HCT116 (cell line): ENCODE results near the gene TBC1D8. TPM values are rescaled to one million over a fixed set of nuclear protein-coding genes. Genes with fewer than 3 reads are reported as not detected.
"Not testable (repeated sequence)": the region's sequence is repeated elsewhere in the genome, so short reads cannot be mapped to it uniquely, and the experiment has no call there.

Source experiments
- ATAC-seq: fragments of 200-7000 bp; cut with Tn5 transposase; 2 replicates; pipeline ENCODE4 v1.9.1; 2020; ENCODE audit warnings: mild to moderate bottlenecking, moderate library complexity
- BruUV-seq: library from RNA; stranded (reverse); fragments of 400-500 nt; replicated peaks from 2 replicates; lab custom pipeline; 2021; lab: Mats Ljungman, UMichigan
- CTCF ChIA-PET: fragments of 300-600 bp; sonication (Branson Sonifier 250); formaldehyde crosslinking; loops from one replicate; lab custom pipeline; 2021; ENCODE audit warnings: antibody characterized with exemption; lab: Charles Lee
- POLR2A ChIA-PET: fragments of 300-600, 350-600 bp; sonication (Branson Sonifier 250); formaldehyde crosslinking; loops from one replicate; lab custom pipeline; 2021; ENCODE audit warnings: antibody characterized with exemption; lab: Charles Lee
- RAD21 ChIA-PET, 2 experiments: fragments of 300-600 bp; sonication (Branson Sonifier 250); formaldehyde crosslinking; loops; one replicate each; lab custom pipeline; 2023; ENCODE audit warnings: low total read pairs in 2 of 2; ENCODE audit not compliant: uncharacterized antibody in 2 of 2, unreplicated experiment in 2 of 2, low non-redundant PET in 1 of 2; lab: Charles Lee
- DNase-seq: peaks from one replicate; pipeline ENCODE4 v3.0.0-alpha.2; 2010; ENCODE audit warnings: low read depth, low spot score
- H2AFZ ChIP-seq: fragments of 200-600 bp; shearing (Covaris generic), sonication (generic); 2 replicates; pipeline ENCODE4 v1.6.1; 2017; ENCODE audit warnings: low read depth, mixed run types, mixed read lengths, antibody characterized with exemption, low read length; ENCODE audit not compliant: poor library complexity, severe bottlenecking
- H3K27ac ChIP-seq: 2 replicates; pipeline ENCODE4 v1.5.1; 2012; ENCODE audit warnings: low read depth, low read length
- H3K27me3 ChIP-seq: fragments of 200-600 bp; sonication (generic); 2 replicates; pipeline ENCODE4 v1.6.1; 2016; ENCODE audit warnings: mixed run types, low read length, mixed read lengths; ENCODE audit not compliant: insufficient read depth
- H3K36me3 ChIP-seq, 2 experiments: fragments of 200-500 bp in 1 of 2; fragments of 200-600 bp in 1 of 2; sonication (Bioruptor generic) in 1 of 2; sonication (generic) in 1 of 2; 2 replicates each; pipeline versions ENCODE4 v1.5.1 to v1.6.1; 2014 to 2016; ENCODE audit warnings: low read length in 2 of 2, inconsistent platforms in 1 of 2, mixed read lengths in 1 of 2, mixed run types in 1 of 2; ENCODE audit not compliant: insufficient read depth in 2 of 2, control insufficient read depth in 1 of 2
- H3K4me1 ChIP-seq, 2 experiments: fragments of 200-600 bp in 1 of 2; sonication (generic) in 1 of 2; 2 replicates each; pipeline versions ENCODE4 v1.5.1 to v1.6.1; 2012 to 2017; ENCODE audit warnings: low read length in 2 of 2, inconsistent platforms in 1 of 2, mild to moderate bottlenecking in 1 of 2, mixed read lengths in 1 of 2, mixed run types in 1 of 2, moderate library complexity in 1 of 2; ENCODE audit not compliant: insufficient read depth in 2 of 2, control insufficient read depth in 1 of 2
- H3K4me2 ChIP-seq: fragments of 200-600 bp; sonication (generic); 2 replicates; pipeline ENCODE4 v1.6.1; 2017; ENCODE audit warnings: mixed run types, low read length, mixed read lengths
- H3K4me3 ChIP-seq, 2 experiments: fragments of 200-600 bp in 1 of 2; sonication (generic) in 1 of 2; replicated peaks in 1 of 2; 2 replicates each; pipeline ENCODE4 v1.5.1; 2011 to 2016; ENCODE audit warnings: low read length in 2 of 2, control low read depth in 1 of 2, low read depth in 1 of 2, mild to moderate bottlenecking in 1 of 2, mixed read lengths in 1 of 2, mixed run types in 1 of 2
- H3K79me2 ChIP-seq: fragments of 200-600 bp; sonication (generic); 2 replicates; pipeline ENCODE4 v1.6.1; 2017; ENCODE audit warnings: mild to moderate bottlenecking, mixed run types, low read length, moderate library complexity, mixed read lengths; ENCODE audit not compliant: insufficient read depth
- H3K9ac ChIP-seq: fragments of 200-600 bp; sonication (generic); 2 replicates; pipeline ENCODE4 v1.6.1; 2016; ENCODE audit warnings: low read length, mixed read lengths
- H3K9me2 ChIP-seq: fragments of 200-600 bp; sonication (generic), shearing (Covaris generic); 2 replicates; pipeline ENCODE4 v1.6.1; 2017; ENCODE audit warnings: mixed run types, mild to moderate bottlenecking, moderate library complexity; ENCODE audit not compliant: insufficient read depth
- H3K9me3 ChIP-seq, 2 experiments: fragments of 200-500 bp in 1 of 2; fragments of 200-600 bp in 1 of 2; sonication (Bioruptor generic) in 1 of 2; sonication (generic) in 1 of 2; 2 replicates each; pipeline ENCODE4 v1.6.1; 2014 to 2017; ENCODE audit warnings: low read length in 2 of 2, mixed read lengths in 2 of 2, inconsistent platforms in 1 of 2, low read depth in 1 of 2, mild to moderate bottlenecking in 1 of 2, mixed run types in 1 of 2, moderate library complexity in 1 of 2; ENCODE audit not compliant: control insufficient read depth in 1 of 2, insufficient read depth in 1 of 2
- H4K20me1 ChIP-seq: fragments of 200-600 bp; sonication (generic), shearing (Covaris generic); 2 replicates; pipeline ENCODE4 v1.6.1; 2017; ENCODE audit warnings: mixed run types, mild to moderate bottlenecking, moderate library complexity; ENCODE audit not compliant: insufficient read depth
- CBX3 ChIP-seq: IDR thresholded peaks from 2 replicates; pipeline ENCODE4 v1.6.1; 2012; ENCODE audit warnings: low read depth
- MAX ChIP-seq: IDR thresholded peaks from 2 replicates; pipeline ENCODE4 v1.6.1; 2012
- RAD21 ChIP-seq: IDR thresholded peaks from 2 replicates; pipeline ENCODE4 v1.6.1; 2012; ENCODE audit warnings: low read depth, mild to moderate bottlenecking
- SRF ChIP-seq: IDR thresholded peaks from 2 replicates; pipeline ENCODE4 v1.6.1; 2012; ENCODE audit warnings: low read depth
- ZFX ChIP-seq: fragments of 450-650 bp; IDR thresholded peaks from 2 replicates; pipeline ENCODE4 v1.6.1; 2017
- intact Hi-C: fragments of 100-400 bp; cut with micrococcal nuclease; formaldehyde crosslinking; loops from 2 replicates; pipeline ENCODE4 v1.10.0; 2022
- total RNA-seq: library from RNA; stranded (reverse); gene quantifications from one replicate; pipeline ENCODE4 v1.2.1, GENCODE V29; 2021; ENCODE audit not compliant: unreplicated experiment

The TBC1D8 gene
- total RNA-seq, 1 experiment from 2014 or later: 44.0 TPM

- H3K27ac ChIP-seq: no peak overlapping the region
- H3K9me3 ChIP-seq: peaks cover 0 to under 1% of the 10 kb centered on the region in 2 experiments; a peak in 1 of 4 replicates
- H3K36me3 ChIP-seq: 0 out of 4 replicates have a peak, but pooled peaks cover 0 to 3% of the 10 kb centered on the region in 2 experiments
- ChIA-PET RAD21 (no interaction called here), CTCF (no interaction called here), POLR2A (no interaction called here)
- intact Hi-C loops: no loop called here
- no peaks in the 10 kb centered on the region for H3K27me3 ChIP-seq
- no peaks in the 10 kb centered on the region for H3K9me2 ChIP-seq
- H3K9ac ChIP-seq: no peak overlapping the region
- H3K4me1 ChIP-seq: no peaks in the 10 kb centered on the region
- no peaks in the 10 kb centered on the region for H3K79me2 ChIP-seq
- DNase-seq: no peak
- TF ChIP-seq SRF: no peak
- TF ChIP-seq CBX3: no peak
- no peak for TF ChIP-seq MAX
- TF ChIP-seq RAD21: no peak
- TF ChIP-seq ZFX: no peak
- no peak overlapping the region for H3K4me2 ChIP-seq
- no peaks in the 10 kb centered on the region for H4K20me1 ChIP-seq
- H3K4me3 ChIP-seq: no peak overlapping the region
- no peak for ATAC-seq
- BruUV-seq: no TSS peak
- H2AFZ ChIP-seq: no peak overlapping the region
These were observed 17.5 kb upstream of the TBC1D8 start for GRCh38 chr2:101168706-101169105.

GRCh38 chr2:101167532-101167931 is 16.4 kb upstream of the TBC1D8 start:
- POLR2A ChIA-PET, intact Hi-C loops, BruUV-seq, H3K4me1 ChIP-seq, H3K4me3 ChIP-seq, H3K79me2 ChIP-seq, DNase-seq, RAD21 ChIA-PET, H3K4me2 ChIP-seq, H3K27me3 ChIP-seq, H3K27ac ChIP-seq, H3K9me3 ChIP-seq, H3K36me3 ChIP-seq, H3K9ac ChIP-seq, H4K20me1 ChIP-seq, H2AFZ ChIP-seq, CTCF ChIA-PET, ATAC-seq, H3K9me2 ChIP-seq: not testable (repeated sequence)
